SK-N-SH treated with all-trans-retinoic acid at 6 μM for 48 hours (cell line): ENCODE measurements around the gene CTBS.

Experiments
- ARNTL ChIP-seq: fragments of 450-650 bp; formaldehyde crosslinking; IDR thresholded peaks from 2 replicates; pipeline ENCODE4 v1.5.0; 2020; ENCODE audit warnings: low read depth, mild to moderate bottlenecking, moderate library complexity, borderline replicate concordance
- CREB5 ChIP-seq: fragments of 250-450 bp; sonication (Bioruptor Pico); IDR thresholded peaks from 2 replicates; pipeline ENCODE4 v1.5.1; 2020; ENCODE audit warnings: low read depth, mild to moderate bottlenecking, moderate library complexity
- CSDC2 ChIP-seq: fragments of 250-450 bp; sonication (Bioruptor Pico); IDR thresholded peaks from 2 replicates; pipeline ENCODE4 v1.5.0; 2020; ENCODE audit warnings: mild to moderate bottlenecking, moderate library complexity
- OSR1 ChIP-seq: fragments of 250-450 bp; sonication (Bioruptor Pico); IDR thresholded peaks from 2 replicates; pipeline ENCODE4 v1.8.0; 2022; ENCODE audit warnings: moderate library complexity, mild to moderate bottlenecking, inconsistent platforms
- PATZ1 ChIP-seq: fragments of 250-450 bp; sonication (Bioruptor Pico); IDR thresholded peaks from 2 replicates; pipeline ENCODE4 v1.8.0; 2020; ENCODE audit warnings: mild to moderate bottlenecking, moderate library complexity, borderline replicate concordance
- POU6F1 ChIP-seq: fragments of 250-450 bp; sonication (Bioruptor Pico); IDR thresholded peaks from 2 replicates; pipeline ENCODE4 v1.8.0; 2021; ENCODE audit warnings: low read depth, mild to moderate bottlenecking, moderate library complexity, borderline replicate concordance
- RARB ChIP-seq: fragments of 250-450 bp; sonication (Bioruptor Pico); IDR thresholded peaks from 2 replicates; pipeline ENCODE4 v1.8.0; 2021; ENCODE audit warnings: mild to moderate bottlenecking, moderate library complexity
- TCF4 ChIP-seq: fragments of 250-450 bp; sonication (Bioruptor Pico); IDR thresholded peaks from 2 replicates; pipeline ENCODE4 v1.8.0; 2021; ENCODE audit warnings: mild to moderate bottlenecking, moderate library complexity, borderline replicate concordance
- TSHZ2 ChIP-seq: fragments of 250-450 bp; sonication (Bioruptor Pico); IDR thresholded peaks from 2 replicates; pipeline ENCODE4 v1.5.0; 2020; ENCODE audit warnings: mild to moderate bottlenecking, moderate library complexity
- ZFP30 ChIP-seq: fragments of 450-650 bp; formaldehyde crosslinking; IDR thresholded peaks from 2 replicates; pipeline ENCODE4 v1.5.0; 2022; ENCODE audit warnings: mild to moderate bottlenecking, moderate library complexity
- ZNF565 ChIP-seq: fragments of 450-650 bp; formaldehyde crosslinking; conservative IDR thresholded peaks from 2 replicates; pipeline ENCODE4 v1.5.0; 2020; ENCODE audit warnings: low read depth, mild to moderate bottlenecking, moderate library complexity
- ZNF70 ChIP-seq: fragments of 450-650 bp; formaldehyde crosslinking; IDR thresholded peaks from 2 replicates; pipeline ENCODE4 v1.5.0; 2020; ENCODE audit warnings: mild to moderate bottlenecking, moderate library complexity

GRCh38 chr1:84603223-84603622 is 29.0 kb upstream of the CTBS start:
- TF ChIP-seq OSR1 (no peak), CSDC2 (CRISPR knock-in tag) (no peak), ZNF565 (CRISPR knock-in tag) (no peak), CREB5 (CRISPR knock-in tag) (no peak), ZFP30 (CRISPR knock-in tag) (no peak), POU6F1 (CRISPR knock-in tag) (no peak), PATZ1 (CRISPR knock-in tag) (no peak), ARNTL (no peak), TSHZ2 (CRISPR knock-in tag) (no peak), TCF4 (no peak), RARB (no peak), ZNF70 (CRISPR knock-in tag) (no peak)
